Measurements from ENCODE around the gene USP34. TPM values are rescaled to one million over a fixed set of nuclear protein-coding genes. Genes with fewer than 3 reads are reported as not detected.

USP34 gene
- total and polyA plus RNA-seq, 9 of the 15 experiments (the other 6 are each of a cell fraction or from before 2014, with no cell fraction given): 19.8 to 108 (median 67.8) TPM

DNA sequence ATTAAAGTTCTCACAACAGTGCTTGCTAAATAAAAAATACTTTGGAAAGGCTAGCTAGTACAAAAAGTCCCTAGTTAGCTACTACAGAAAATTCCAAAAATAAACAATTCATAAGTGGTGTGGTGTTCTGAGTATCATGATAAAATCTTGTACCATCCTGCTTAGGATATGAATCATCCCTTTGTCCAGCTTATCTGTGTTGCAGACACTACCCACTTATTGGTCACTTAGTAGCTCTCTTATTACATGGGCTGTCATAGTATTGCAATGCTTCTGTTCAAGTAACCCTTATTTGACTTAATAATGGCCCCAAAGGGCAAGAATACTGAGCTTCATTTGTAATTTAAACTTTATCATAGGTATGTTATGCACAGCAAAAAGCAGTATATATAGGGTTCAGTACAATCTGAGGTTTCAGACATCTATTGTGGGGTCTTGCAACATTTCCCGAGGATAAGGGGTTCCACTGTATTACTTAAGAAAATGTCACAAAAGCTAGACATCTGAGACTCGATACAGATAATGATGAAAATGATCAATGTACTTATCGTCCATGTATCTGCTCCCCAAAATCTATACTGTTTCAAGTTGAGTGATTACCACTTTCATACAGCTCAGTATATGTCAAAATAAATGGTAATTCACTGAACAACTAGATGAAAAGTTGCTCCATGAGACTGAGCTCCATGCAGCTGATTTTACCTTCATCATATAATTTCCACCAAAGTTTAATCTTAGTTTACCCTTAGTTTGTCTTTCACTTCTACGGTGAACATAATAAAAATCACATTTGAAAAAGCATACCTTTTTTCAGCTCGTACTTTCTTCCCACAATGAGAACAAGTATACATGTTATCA lies 215.1 kb downstream of the USP34 start (continued):
- TF ChIP-seq RBM17 (IDR thresholded peaks at IDR 0.05; ENCODE audit: borderline replicate concordance, low read depth, low read length) (no peak), MLX (CRISPR knock-in tag; conservative IDR thresholded peaks at IDR 0.05) (no peak), U2AF1 (optimal IDR thresholded peaks at IDR 0.05; ENCODE audit: low read depth, low read length) (no peak), ZNF77 (CRISPR knock-in tag; IDR thresholded peaks at IDR 0.05) (no peak), RREB1 (CRISPR knock-in tag; IDR thresholded peaks at IDR 0.05) (no peak), PHF20 (IDR thresholded peaks at IDR 0.05; ENCODE audit: partially characterized antibody) (no peak), SPI1 (IDR thresholded peaks at IDR 0.05; ENCODE audit: borderline replicate concordance, low read depth, low read length) (no peak), TEAD1 (CRISPR knock-in tag; IDR thresholded peaks at IDR 0.05) (0 out of 4 replicates have a peak, but pooled peaks of 1 of the 2 experiments have one; percentile 19), BRF2 (IDR thresholded peaks at IDR 0.05; ENCODE audit: borderline replicate concordance, insufficient read depth, insufficient read length) (no peak), ZNF197 (CRISPR knock-in tag; IDR thresholded peaks at IDR 0.05; ENCODE audit: low read depth) (no peak), ZNF263 (CRISPR knock-in tag; IDR thresholded peaks at IDR 0.05; ENCODE audit: borderline replicate concordance) (no peak)
- TF ChIP-seq, protein P1, sequence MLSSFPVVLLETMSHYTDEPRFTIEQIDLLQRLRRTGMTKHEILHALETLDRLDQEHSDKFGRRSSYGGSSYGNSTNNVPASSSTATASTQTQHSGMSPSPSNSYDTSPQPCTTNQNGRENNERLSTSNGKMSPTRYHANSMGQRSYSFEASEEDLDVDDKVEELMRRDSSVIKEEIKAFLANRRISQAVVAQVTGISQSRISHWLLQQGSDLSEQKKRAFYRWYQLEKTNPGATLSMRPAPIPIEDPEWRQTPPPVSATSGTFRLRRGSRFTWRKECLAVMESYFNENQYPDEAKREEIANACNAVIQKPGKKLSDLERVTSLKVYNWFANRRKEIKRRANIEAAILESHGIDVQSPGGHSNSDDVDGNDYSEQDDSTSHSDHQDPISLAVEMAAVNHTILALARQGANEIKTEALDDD (IDR thresholded peaks at IDR 0.05): peak; percentile 42; the same call in 1 of the 2 replicates
- TF ChIP-seq, protein P2, sequence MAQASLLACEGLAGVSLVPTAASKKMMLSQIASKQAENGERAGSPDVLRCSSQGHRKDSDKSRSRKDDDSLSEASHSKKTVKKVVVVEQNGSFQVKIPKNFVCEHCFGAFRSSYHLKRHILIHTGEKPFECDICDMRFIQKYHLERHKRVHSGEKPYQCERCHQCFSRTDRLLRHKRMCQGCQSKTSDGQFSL (CRISPR knock-in tag; IDR thresholded peaks at IDR 0.05): no peak
- TF ChIP-seq, protein P2 (tag; IDR thresholded peaks at IDR 0.05): no peak
- TF ChIP-seq, protein P3, sequence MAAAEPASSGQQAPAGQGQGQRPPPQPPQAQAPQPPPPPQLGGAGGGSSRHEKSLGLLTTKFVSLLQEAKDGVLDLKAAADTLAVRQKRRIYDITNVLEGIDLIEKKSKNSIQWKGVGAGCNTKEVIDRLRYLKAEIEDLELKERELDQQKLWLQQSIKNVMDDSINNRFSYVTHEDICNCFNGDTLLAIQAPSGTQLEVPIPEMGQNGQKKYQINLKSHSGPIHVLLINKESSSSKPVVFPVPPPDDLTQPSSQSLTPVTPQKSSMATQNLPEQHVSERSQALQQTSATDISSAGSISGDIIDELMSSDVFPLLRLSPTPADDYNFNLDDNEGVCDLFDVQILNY (CRISPR knock-in tag; IDR thresholded peaks at IDR 0.05): no peak

All from K562 (cell line).